ENCODE results near the gene FAM151B.

FAM151B gene

DNA sequence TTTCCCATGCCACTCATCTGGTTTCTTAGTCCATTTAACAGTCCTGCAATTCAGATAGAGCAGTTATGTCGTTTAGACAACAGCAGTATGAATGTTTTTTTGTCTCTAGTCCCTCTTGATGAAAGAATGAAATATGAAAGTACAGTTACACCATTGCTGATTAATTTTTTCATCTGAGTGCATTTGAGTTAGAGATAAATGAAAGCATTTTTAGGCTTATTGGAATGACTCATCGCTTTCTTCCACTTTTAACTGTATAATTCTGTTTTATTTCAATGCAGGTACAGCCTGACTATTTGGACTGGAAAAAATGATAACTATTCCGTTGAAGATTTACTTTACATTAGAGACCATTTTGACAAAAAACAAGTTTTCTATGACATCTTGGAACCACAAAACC lies 53.5 kb downstream of the FAM151B start:
- no peak for FAIRE-seq
- no peak for DNase-seq (ENCODE audit: insufficient read length, low spot score)
- TF ChIP-seq, protein P1, sequence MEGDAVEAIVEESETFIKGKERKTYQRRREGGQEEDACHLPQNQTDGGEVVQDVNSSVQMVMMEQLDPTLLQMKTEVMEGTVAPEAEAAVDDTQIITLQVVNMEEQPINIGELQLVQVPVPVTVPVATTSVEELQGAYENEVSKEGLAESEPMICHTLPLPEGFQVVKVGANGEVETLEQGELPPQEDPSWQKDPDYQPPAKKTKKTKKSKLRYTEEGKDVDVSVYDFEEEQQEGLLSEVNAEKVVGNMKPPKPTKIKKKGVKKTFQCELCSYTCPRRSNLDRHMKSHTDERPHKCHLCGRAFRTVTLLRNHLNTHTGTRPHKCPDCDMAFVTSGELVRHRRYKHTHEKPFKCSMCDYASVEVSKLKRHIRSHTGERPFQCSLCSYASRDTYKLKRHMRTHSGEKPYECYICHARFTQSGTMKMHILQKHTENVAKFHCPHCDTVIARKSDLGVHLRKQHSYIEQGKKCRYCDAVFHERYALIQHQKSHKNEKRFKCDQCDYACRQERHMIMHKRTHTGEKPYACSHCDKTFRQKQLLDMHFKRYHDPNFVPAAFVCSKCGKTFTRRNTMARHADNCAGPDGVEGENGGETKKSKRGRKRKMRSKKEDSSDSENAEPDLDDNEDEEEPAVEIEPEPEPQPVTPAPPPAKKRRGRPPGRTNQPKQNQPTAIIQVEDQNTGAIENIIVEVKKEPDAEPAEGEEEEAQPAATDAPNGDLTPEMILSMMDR (IDR thresholded peaks at IDR 0.05; ENCODE audit: insufficient read depth, missing control alignments): no peak

DNA sequence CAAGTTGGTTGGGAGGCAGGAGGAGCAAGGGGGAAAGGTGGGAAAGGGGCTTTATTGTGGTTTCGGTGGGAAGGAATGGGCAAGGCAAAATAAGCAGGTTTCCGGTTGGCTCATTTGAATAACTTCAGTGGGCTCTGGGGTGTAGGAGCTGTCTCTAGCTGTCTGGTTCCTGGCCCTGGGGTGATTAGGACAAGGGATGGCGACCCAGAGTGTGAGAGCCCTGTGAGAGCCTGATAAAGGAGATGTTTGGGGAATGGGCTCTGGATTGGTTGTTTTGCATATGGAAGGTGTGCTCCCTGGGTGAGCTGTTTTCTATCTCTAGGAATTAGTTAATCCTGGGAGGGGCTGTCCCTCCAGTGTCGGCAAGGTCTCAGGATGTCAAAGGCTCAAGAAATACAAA lies 66.7 kb downstream of the FAM151B start:
- TF ChIP-seq, protein P1 (IDR thresholded peaks at IDR 0.05; ENCODE audit: insufficient read depth, missing control alignments): no peak
- FAIRE-seq: no peak
- DNase-seq (ENCODE audit: insufficient read length, low spot score): no peak

DNA sequence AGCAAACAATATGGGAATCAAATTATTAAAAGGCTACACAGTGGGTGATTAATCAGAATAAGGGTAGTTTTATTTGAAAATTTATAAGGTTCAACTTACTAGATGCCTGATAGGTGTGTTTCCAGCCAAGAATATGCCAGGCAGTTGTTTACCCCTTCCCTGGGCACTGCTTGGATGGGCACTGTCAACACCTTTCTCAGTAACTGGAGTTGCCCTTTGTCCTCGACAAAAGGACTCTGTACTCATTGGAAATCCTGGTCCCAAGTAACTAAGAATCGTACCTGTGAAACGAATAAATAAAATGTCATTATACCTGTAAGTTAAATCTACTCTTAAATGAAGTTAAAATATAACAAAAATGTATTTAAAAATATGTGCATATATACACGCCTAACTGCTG lies 67.2 kb downstream of the FAM151B start:
- no peak for FAIRE-seq
- TF ChIP-seq, protein P1 (IDR thresholded peaks at IDR 0.05; ENCODE audit: insufficient read depth, missing control alignments): no peak
- DNase-seq (ENCODE audit: insufficient read length, low spot score): no peak

DNA sequence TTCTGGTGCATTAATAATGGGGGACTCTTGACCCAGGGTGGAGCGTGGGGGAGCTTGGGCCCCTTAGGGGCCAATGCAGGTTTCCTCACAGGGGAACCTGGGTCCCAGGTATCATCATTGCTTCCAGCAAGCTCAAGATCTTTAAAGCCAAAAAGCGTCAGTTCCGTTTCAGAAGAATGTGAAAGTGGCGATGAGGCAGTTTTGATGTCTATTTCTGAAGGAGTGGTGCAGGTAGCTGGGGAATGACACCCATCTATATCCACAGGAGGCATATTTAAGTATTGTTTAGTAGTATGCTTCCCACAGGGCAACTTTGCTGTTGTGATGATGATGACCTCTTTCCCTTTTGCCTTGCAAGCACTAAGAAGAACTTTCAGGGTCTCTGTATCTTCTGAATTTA lies 71.3 kb downstream of the FAM151B start:
- no peak for FAIRE-seq
- no peak for DNase-seq (ENCODE audit: insufficient read length, low spot score)
- TF ChIP-seq, protein P1 (IDR thresholded peaks at IDR 0.05; ENCODE audit: insufficient read depth, missing control alignments): no peak

DNA sequence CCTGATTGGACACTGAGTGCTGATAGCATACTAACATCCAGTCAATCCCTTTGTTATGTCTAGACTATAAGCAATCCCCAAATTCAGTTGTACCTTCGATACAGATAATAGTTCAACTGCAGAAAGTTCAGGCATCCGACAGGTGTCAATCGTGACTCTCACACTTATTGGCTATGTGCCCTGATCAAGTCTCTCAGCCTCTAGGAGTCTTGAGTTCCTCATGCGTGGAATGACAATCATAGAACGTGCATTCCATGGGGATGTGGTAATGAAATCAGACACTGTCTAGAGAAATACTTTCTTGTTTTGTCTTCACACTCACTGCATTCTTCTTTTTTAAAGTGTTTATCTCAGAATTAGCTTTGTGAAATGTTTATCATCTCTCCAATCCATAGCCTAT lies 77.4 kb downstream of the FAM151B start:
- no peak for FAIRE-seq
- TF ChIP-seq, protein P1 (IDR thresholded peaks at IDR 0.05; ENCODE audit: insufficient read depth, missing control alignments): no peak
- DNase-seq (ENCODE audit: insufficient read length, low spot score): no peak

DNA sequence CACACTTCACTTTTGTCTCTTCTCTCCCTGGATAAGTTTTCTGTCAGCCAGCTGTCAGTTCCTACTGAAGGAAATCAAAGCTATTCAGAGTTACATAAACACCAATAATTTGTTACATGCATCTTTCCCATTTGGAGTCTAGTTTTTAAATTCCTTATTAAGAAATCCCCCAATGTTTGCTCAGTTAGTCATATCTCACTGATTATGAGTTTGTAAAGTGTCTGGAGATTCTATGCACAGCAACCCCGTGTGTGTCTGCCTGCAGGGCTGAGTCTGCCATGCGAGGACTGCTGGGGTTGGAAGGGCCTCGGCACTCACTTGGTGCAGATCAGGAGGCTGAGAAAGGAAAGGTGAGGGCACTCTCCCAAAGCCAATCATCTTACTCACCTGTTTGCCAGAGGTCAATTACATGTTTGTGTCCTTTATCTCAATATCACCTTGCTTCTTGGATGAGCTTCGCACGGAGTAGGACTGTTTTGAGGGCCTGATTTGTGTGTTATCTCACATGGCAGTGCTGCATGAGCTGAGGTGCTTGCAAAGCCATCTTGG lies 78.9 kb downstream of the FAM151B start:
- TF ChIP-seq, protein P1 (IDR thresholded peaks at IDR 0.05; ENCODE audit: insufficient read depth, missing control alignments): no peak
- no peak for DNase-seq (ENCODE audit: insufficient read length, low spot score)
- no peak for FAIRE-seq

DNA sequence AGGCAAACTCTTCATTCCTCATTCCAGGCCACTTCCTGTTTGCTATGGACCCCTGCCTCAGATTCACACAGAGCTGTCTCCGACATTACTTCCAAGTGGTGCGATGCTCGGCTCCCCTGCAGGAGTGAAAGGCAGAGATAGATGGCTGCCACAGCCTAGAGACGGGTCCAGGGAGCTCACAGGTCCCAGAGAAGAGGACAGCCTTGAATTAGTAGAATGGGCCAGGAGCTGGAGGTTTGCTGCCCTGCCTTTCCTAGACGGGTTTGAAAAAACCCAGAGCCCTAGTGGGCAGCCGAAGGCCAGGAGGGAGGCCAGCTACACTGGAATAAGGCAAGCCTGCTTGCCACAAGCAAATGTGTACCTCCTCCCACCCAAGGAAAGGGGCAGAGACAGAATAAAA lies 80.4 kb downstream of the FAM151B start:
- DNase-seq (ENCODE audit: insufficient read length, low spot score): no peak
- FAIRE-seq: no peak
- TF ChIP-seq, protein P1 (IDR thresholded peaks at IDR 0.05; ENCODE audit: insufficient read depth, missing control alignments): no peak

Data from D721Med (cell line).